ENCODE measurements around the gene ROPN1L. TPM values are rescaled to one million over a fixed set of nuclear protein-coding genes. Genes with fewer than 3 reads are reported as not detected.

ROPN1L gene
- total RNA-seq, 1 experiment from 2014 or later = not detected

DNA sequence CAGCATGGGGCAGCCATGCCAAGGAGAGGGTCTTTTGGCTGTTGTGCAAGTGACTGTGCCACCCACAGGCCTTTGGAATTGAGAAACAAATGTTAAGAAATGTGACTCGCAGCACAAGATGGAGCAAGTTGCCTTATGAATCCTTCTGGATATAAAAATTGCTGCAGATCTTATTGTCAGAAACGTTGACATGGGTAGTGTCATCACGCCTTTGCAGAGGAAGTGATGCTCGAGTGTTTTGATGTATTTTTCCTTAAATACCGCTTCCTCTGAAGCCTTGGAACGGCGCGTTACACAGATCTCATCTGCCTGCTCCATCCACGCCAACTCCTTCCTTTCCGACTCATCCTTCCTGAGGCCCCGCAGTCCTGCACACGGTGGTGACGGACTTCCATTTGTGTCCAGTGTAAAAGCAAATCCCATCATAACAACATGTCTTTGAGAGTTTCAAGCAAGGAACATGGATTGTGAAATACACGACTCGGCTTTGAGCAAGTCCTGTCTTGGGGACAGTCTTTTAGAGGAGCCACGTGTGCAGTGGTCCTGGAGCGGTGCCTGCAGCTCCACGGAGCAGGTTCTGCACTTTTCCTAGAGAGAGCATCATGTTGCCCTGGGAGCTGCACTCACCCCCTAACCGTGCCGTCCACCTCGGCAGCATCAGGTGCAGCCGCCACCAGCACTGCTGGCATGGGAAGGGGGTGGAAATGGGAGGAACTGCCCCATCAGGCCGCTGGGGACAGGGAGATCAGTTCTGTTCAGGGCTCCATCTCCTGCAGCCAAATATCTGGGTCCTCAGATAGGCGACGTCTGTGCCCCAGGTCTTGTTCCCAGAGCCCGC is 15.1 kb downstream of the ROPN1L start:
- Histone ChIP-seq H3K27ac (ENCODE audit: low read length) (no peak overlapping the region), H3K4me3 (ENCODE audit: low read length) (no peak overlapping the region), H3K79me2 (ENCODE audit: low read length) (no peaks in the 10 kb centered on the region), H3K27me3 (ENCODE audit: low read length) (no peaks in the 10 kb centered on the region), H3K9me2 (replicated peaks; ENCODE audit: insufficient read depth, low read length) (no peaks in the 10 kb centered on the region), H3K36me3 (ENCODE audit: insufficient read depth, low read length) (no peaks in the 10 kb centered on the region), H3K4me1 (ENCODE audit: low read length) (no peaks in the 10 kb centered on the region), H3K4me2 (ENCODE audit: low read depth, low read length, poor library complexity, severe bottlenecking) (no peak overlapping the region), H3K9ac (ENCODE audit: low read length) (no peak overlapping the region), H4K20me1 (ENCODE audit: insufficient read depth, low read depth, low read length) (0 out of 2 replicates have a peak, but pooled peaks cover 3% of the 10 kb centered on the region), H3K9me3 (ENCODE audit: low read length) (no peaks in the 10 kb centered on the region), H2AFZ (ENCODE audit: low read length) (no peak overlapping the region)
- no peak for DNase-seq

DNA sequence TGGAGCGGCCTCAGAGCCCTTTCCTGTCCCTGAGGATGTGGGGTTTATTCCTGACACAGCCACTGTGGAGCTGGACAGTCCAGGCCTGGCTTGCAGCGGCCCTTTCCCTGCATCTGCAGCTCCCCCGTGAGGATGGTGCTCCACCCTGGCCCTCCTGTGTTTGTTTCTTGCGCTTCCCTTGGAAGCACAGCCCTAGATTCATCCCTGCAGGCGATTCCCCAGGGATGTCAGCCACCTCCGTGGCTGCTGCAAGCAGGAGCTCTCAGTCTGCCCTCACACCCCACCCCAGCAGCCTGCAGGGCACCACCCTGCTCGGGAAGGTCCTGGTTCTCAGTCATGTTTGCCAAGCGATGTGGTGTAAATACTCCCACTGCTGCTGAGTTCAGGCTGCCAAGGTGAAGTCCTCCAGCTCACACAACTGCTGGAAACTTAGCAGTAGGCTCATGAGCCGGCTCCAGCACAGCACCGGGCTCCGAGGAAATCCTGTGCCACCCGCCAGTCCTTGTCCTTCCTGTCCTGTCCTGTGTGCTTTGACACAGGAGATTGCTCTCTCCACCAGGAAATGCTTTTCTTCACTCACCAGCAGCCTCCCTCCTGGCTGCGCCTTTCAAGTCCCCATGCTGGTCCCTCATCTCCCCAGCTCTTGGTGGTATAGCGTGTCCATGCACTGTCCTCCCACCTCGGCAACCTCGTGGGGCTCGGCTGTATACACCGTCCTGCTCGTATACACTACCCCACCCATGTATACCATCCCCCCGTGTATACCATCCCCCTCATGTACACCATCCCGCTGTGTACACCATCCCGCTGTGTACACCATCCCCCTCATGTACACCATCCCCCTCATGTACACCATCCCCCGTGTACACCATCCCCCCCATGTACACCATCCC is 16.2 kb downstream of the ROPN1L start:
- Histone ChIP-seq H3K4me3 (ENCODE audit: low read length) (no peak overlapping the region), H3K9me3 (ENCODE audit: low read length) (no peaks in the 10 kb centered on the region), H3K27me3 (ENCODE audit: low read length) (no peaks in the 10 kb centered on the region), H4K20me1 (ENCODE audit: insufficient read depth, low read depth, low read length) (0 out of 2 replicates have a peak, but pooled peaks cover 3% of the 10 kb centered on the region), H3K9ac (ENCODE audit: low read length) (no peak overlapping the region), H3K4me1 (ENCODE audit: low read length) (no peaks in the 10 kb centered on the region), H2AFZ (ENCODE audit: low read length) (no peak overlapping the region), H3K27ac (ENCODE audit: low read length) (no peak overlapping the region), H3K4me2 (ENCODE audit: low read depth, low read length, poor library complexity, severe bottlenecking) (no peak overlapping the region), H3K79me2 (ENCODE audit: low read length) (no peaks in the 10 kb centered on the region), H3K36me3 (ENCODE audit: insufficient read depth, low read length) (no peaks in the 10 kb centered on the region), H3K9me2 (replicated peaks; ENCODE audit: insufficient read depth, low read length) (no peaks in the 10 kb centered on the region)
- no peak for DNase-seq

DNA sequence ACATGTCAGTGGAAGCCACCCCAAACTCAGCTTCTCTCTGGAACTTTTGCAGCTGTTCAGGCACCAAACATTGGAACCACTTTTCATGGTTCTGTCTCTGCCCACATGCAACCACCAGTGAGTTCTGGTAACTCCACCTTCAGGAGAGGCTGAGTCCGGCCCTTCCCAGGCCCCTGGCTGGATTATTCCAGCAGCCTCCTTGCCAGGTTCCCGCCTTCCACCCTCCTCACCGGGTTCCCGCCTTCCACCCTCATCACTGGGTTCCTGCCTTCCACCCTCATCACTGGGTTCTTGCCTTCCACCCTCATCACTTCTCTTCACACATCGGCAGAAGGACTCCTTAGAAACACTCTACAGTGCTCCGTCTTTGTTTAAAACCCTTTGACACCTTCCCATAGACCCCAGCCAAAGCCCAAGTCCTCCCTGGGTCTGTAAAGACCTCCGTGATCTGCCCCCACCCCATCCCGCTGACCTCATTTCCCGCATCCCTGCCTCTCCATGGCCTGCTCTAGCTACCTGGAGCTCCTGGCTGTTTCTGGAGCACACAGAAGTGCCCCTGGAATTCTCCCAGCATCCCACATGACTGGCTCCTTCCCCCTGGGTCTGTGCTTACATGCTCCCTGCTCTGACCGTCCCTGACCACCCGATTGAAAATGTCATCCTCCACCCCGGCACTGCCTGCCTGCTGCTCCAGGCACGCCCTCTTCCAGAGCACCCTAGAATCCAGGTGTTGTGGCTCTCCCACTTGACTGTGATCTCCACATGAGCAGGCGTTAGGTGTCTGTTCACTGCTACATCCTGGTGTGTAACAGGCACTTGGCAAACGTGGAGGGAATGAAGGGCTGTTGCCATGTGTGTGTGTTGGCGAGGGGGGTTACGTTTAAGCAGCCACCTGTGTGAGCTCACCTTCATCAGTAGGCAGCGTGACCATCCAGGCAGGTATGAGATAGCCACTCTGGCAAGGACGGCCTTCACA is 17.7 kb downstream of the ROPN1L start:
- DNase-seq = no peak
- Histone ChIP-seq H3K9me2 (replicated peaks; ENCODE audit: insufficient read depth, low read length) (no peaks in the 10 kb centered on the region), H3K27ac (ENCODE audit: low read length) (no peak overlapping the region), H3K27me3 (ENCODE audit: low read length) (no peaks in the 10 kb centered on the region), H2AFZ (ENCODE audit: low read length) (no peak overlapping the region), H3K4me2 (ENCODE audit: low read depth, low read length, poor library complexity, severe bottlenecking) (no peak overlapping the region), H3K79me2 (ENCODE audit: low read length) (no peaks in the 10 kb centered on the region), H3K9ac (ENCODE audit: low read length) (no peak overlapping the region), H3K9me3 (ENCODE audit: low read length) (no peaks in the 10 kb centered on the region), H3K36me3 (ENCODE audit: insufficient read depth, low read length) (no peaks in the 10 kb centered on the region), H4K20me1 (ENCODE audit: insufficient read depth, low read depth, low read length) (0 out of 2 replicates have a peak, but pooled peaks cover 3% of the 10 kb centered on the region), H3K4me1 (ENCODE audit: low read length) (no peaks in the 10 kb centered on the region), H3K4me3 (ENCODE audit: low read length) (no peak overlapping the region)

DNA sequence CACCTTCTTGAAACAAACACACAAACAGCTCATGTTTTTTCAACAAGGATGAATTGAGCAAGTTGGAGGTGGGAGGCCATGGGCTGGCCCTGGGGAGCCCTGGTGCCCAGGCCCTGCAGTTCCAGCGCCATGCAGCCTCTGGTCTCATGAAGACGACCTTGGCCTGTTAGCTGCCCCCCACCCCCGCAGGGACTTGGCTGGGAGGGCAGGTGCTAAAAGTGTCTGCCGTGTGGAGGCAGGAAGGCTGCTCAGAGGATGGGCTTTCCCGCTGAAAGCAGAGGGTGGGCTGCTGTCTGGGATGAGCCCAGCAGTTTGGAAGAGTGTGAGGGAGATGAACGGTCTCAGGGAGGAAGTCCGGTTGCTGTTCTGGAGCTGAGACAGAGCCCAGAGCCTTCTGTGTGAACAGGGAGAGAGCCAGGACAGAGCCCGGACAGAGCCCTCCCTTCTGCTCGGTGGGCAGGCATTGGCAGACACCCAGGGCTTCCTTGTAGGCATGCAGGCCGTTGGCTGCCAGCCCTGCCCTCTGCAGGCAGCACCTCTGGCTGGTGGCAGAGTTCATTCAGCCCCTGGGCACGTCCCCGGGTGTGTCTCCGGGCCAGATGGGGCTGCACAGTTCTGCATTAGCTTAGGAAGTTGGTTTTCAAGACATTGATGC is 18.7 kb downstream of the ROPN1L start:
- 0 out of 2 replicates have a peak, but pooled peaks cover 3% of the 10 kb centered on the region for H4K20me1 ChIP-seq (ENCODE audit: insufficient read depth, low read depth, low read length)
- no peak overlapping the region for H3K4me2 ChIP-seq (ENCODE audit: low read depth, low read length, poor library complexity, severe bottlenecking)
- H3K27me3 ChIP-seq (ENCODE audit: low read length) = no peaks in the 10 kb centered on the region
- H3K36me3 ChIP-seq (ENCODE audit: insufficient read depth, low read length) = no peaks in the 10 kb centered on the region
- no peak overlapping the region for H3K27ac ChIP-seq (ENCODE audit: low read length)
- H3K9me2 ChIP-seq (replicated peaks; ENCODE audit: insufficient read depth, low read length) = no peaks in the 10 kb centered on the region
- no peak overlapping the region for H3K9ac ChIP-seq (ENCODE audit: low read length)
- H2AFZ ChIP-seq (ENCODE audit: low read length) = no peak overlapping the region
- H3K9me3 ChIP-seq (ENCODE audit: low read length) = no peaks in the 10 kb centered on the region
- no peaks in the 10 kb centered on the region for H3K4me1 ChIP-seq (ENCODE audit: low read length)
- H3K79me2 ChIP-seq (ENCODE audit: low read length) = no peaks in the 10 kb centered on the region
- DNase-seq = no peak
- no peak overlapping the region for H3K4me3 ChIP-seq (ENCODE audit: low read length)

DNA sequence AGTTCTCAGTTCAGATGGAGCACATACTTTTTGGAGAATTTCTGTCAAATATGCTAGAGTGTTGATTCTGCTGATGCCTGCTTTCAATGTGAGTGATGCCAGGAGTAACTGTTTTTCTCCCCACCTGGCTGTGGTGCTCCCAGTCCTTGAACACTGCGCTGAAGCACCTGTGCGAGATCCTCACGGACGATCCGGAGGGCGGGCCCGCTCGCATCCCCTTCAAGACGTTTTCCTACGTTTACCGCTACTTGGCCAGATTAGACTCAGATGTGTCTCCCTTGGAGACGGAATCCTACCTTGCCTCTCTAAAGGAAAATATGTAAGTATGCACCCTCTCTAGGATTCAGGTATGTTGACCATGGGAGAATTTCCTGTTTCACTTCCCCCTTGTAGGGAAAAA is 19.4 kb downstream of the ROPN1L start:
- Histone ChIP-seq H2AFZ (ENCODE audit: low read length) (no peak overlapping the region), H3K4me1 (ENCODE audit: low read length) (no peaks in the 10 kb centered on the region), H3K36me3 (ENCODE audit: insufficient read depth, low read length) (no peaks in the 10 kb centered on the region), H3K9ac (ENCODE audit: low read length) (no peak overlapping the region), H3K27me3 (ENCODE audit: low read length) (no peaks in the 10 kb centered on the region), H4K20me1 (ENCODE audit: insufficient read depth, low read depth, low read length) (0 out of 2 replicates have a peak, but pooled peaks cover 3% of the 10 kb centered on the region), H3K27ac (ENCODE audit: low read length) (no peak overlapping the region), H3K4me3 (ENCODE audit: low read length) (no peak overlapping the region), H3K4me2 (ENCODE audit: low read depth, low read length, poor library complexity, severe bottlenecking) (no peak overlapping the region), H3K9me3 (ENCODE audit: low read length) (no peaks in the 10 kb centered on the region), H3K9me2 (replicated peaks; ENCODE audit: insufficient read depth, low read length) (no peaks in the 10 kb centered on the region), H3K79me2 (ENCODE audit: low read length) (no peaks in the 10 kb centered on the region)
- DNase-seq = no peak

DNA sequence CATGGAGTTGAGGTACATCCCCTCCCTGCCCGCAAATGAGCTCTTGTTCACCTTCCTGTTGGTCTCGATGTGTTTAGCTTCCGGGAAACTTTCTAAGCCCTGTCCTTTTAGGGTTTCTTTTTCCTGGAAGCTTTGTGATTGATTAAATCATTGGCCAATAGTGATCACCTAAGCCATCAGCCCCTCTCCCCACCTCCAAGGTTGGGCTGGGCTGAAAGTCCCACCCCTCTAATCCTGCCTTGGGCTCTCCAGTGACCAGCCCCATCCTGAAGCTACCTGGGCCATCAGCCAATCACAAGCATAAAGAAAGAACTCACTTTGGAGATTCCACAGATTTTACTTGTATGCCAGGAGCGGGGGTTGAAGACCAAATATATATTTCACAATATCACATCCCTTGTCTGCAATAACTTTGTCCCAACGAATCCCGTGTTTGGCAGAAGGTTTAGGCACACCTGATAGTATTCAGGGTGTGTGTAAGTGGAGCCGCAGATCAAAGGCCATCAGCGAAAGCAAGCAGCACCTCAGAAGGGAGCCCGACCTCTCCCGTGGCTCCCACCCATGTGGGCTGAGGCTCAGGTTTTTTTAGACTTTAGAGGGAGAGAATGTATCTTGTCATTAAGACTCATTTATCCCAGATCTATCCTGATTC is 20.4 kb downstream of the ROPN1L start:
- Histone ChIP-seq H3K9me3 (ENCODE audit: low read length) (no peaks in the 10 kb centered on the region), H3K9ac (ENCODE audit: low read length) (no peak overlapping the region), H3K79me2 (ENCODE audit: low read length) (no peaks in the 10 kb centered on the region), H3K27me3 (ENCODE audit: low read length) (no peaks in the 10 kb centered on the region), H3K36me3 (ENCODE audit: insufficient read depth, low read length) (no peaks in the 10 kb centered on the region), H3K4me3 (ENCODE audit: low read length) (no peak overlapping the region), H3K4me1 (ENCODE audit: low read length) (no peaks in the 10 kb centered on the region), H2AFZ (ENCODE audit: low read length) (no peak overlapping the region), H3K9me2 (replicated peaks; ENCODE audit: insufficient read depth, low read length) (no peaks in the 10 kb centered on the region), H3K4me2 (ENCODE audit: low read depth, low read length, poor library complexity, severe bottlenecking) (no peak overlapping the region), H3K27ac (ENCODE audit: low read length) (no peak overlapping the region), H4K20me1 (ENCODE audit: insufficient read depth, low read depth, low read length) (0 out of 2 replicates have a peak, but pooled peaks cover 3% of the 10 kb centered on the region)
- no peak for DNase-seq

DNA sequence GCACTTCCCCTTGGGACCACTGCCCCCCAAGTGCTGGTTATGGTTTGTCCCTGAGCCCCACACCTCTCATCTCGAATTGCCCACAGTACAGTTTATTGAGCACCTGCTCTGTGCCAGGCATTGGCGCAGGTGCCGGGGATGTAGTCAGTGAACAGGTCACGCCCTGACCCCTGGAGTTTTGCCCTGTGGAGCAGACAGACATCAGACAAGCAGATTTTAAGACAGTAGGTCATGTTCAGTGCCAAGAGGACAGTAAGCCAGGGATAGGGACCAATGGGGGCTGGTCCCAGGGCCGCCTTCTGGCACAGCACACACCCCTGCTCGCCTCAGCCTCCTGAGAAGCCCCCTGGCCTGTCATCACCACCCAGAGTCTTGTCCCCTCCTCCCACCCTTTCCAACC is 21.9 kb downstream of the ROPN1L start:
- no peak for DNase-seq
- Histone ChIP-seq H3K79me2 (ENCODE audit: low read length) (no peaks in the 10 kb centered on the region), H2AFZ (ENCODE audit: low read length) (no peak overlapping the region), H3K9me3 (ENCODE audit: low read length) (no peaks in the 10 kb centered on the region), H3K4me1 (ENCODE audit: low read length) (no peaks in the 10 kb centered on the region), H3K9me2 (replicated peaks; ENCODE audit: insufficient read depth, low read length) (no peaks in the 10 kb centered on the region), H3K27ac (ENCODE audit: low read length) (no peak overlapping the region), H3K4me3 (ENCODE audit: low read length) (no peak overlapping the region), H3K36me3 (ENCODE audit: insufficient read depth, low read length) (no peaks in the 10 kb centered on the region), H3K27me3 (ENCODE audit: low read length) (no peaks in the 10 kb centered on the region), H3K9ac (ENCODE audit: low read length) (no peak overlapping the region), H3K4me2 (ENCODE audit: low read depth, low read length, poor library complexity, severe bottlenecking) (no peak overlapping the region), H4K20me1 (ENCODE audit: insufficient read depth, low read depth, low read length) (no peaks in the 10 kb centered on the region)
